WERI-Rb-1 (cell line): ENCODE data around the gene SIGLEC12.

ENCODE experiments used
- DNase-seq: peaks from one replicate; pipeline ENCODE4 v3.0.0-alpha.2; 2020
- H3K27ac ChIP-seq: fragments of 250-450 bp; sonication (Bioruptor Pico); 2 replicates; pipeline ENCODE4 v1.5.1; 2020; ENCODE audit warnings: mild to moderate bottlenecking, moderate library complexity
- H3K27me3 ChIP-seq: fragments of 250-450 bp; sonication (Bioruptor Pico); 2 replicates; pipeline ENCODE4 v1.5.1; 2021; ENCODE audit warnings: mild to moderate bottlenecking, low read depth, moderate library complexity; ENCODE audit not compliant: insufficient read depth, severe bottlenecking
- H3K36me3 ChIP-seq: fragments of 250-450 bp; sonication (Bioruptor Pico); 2 replicates; pipeline ENCODE4 v1.5.1; 2020; ENCODE audit warnings: mild to moderate bottlenecking, moderate library complexity
- H3K4me3 ChIP-seq: 2 replicates; pipeline ENCODE4 v1.5.1; 2011; ENCODE audit warnings: low read depth, mild to moderate bottlenecking, control low read depth, low read length
- H3K9me3 ChIP-seq: fragments of 250-450 bp; sonication (Bioruptor Pico); 2 replicates; pipeline ENCODE4 v1.5.1; 2021; ENCODE audit warnings: mild to moderate bottlenecking, moderate library complexity; ENCODE audit not compliant: severe bottlenecking
- TF ChIP-seq, protein P1 (sequence below): IDR thresholded peaks from 2 replicates; pipeline ENCODE4 v1.5.1; 2011; ENCODE audit warnings: low read depth, mild to moderate bottlenecking, control low read depth, inconsistent platforms, low read length

Gene SIGLEC12

DNA sequence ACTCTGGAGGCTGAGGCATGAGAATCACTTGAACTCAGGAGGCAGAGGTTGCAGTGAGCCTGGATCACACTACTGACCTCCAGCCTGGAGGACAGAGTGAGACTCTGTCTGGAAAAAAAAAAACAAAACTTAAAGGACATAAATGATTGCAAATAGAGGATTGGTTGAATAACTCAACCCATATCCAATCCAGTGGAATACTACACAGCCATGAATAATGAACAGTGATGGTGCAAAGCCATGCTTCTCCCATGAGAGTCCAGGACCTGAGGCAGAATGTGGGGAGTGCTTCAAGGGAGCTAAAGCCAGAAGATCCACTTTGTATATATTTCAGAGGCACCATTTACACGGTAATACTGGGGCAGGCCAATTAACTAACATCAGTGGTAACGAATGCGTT, 25.4 kb downstream of the SIGLEC12 start:
- Histone ChIP-seq H3K27me3 (peaks cover 88% of the 10 kb centered on the region), H3K27ac (no peak overlapping the region), H3K9me3 (peaks cover 2% of the 10 kb centered on the region), H3K4me3 (no peak overlapping the region), H3K36me3 (no peaks in the 10 kb centered on the region)
- TF ChIP-seq, protein P1, sequence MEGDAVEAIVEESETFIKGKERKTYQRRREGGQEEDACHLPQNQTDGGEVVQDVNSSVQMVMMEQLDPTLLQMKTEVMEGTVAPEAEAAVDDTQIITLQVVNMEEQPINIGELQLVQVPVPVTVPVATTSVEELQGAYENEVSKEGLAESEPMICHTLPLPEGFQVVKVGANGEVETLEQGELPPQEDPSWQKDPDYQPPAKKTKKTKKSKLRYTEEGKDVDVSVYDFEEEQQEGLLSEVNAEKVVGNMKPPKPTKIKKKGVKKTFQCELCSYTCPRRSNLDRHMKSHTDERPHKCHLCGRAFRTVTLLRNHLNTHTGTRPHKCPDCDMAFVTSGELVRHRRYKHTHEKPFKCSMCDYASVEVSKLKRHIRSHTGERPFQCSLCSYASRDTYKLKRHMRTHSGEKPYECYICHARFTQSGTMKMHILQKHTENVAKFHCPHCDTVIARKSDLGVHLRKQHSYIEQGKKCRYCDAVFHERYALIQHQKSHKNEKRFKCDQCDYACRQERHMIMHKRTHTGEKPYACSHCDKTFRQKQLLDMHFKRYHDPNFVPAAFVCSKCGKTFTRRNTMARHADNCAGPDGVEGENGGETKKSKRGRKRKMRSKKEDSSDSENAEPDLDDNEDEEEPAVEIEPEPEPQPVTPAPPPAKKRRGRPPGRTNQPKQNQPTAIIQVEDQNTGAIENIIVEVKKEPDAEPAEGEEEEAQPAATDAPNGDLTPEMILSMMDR, result no peak
- no peak for DNase-seq

DNA sequence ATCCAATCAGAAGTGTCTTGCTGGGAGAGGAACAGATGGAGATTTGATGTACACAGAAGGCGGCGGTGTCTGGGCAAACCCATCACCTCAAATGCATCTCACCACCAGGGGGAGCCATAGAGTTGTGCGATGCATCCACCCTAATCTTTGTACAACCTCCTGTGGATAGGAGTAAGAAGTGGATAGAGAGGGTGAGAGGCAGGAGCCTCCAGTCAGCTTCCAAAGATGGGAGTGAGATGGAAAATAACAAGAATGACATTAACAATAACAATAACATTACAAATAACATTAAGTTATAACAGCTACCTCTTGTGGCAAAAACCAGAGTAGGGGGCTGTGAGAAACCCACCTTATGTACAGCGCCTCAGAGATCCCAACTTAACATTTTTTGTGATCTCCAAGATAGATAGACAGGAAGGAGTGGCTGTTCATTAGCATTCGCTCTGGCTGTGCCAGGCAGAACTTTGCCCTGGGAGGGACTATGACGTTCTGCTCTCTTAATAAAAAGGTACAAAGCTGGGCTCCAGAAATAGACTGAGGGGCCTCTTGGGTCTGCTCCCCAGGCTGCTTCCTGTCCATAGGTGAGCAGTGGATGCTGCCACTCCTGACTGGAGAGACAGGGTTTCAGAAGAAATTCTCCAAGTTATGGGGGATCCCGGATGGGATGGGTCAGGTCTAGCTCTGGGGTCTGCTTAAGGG, 28.4 kb downstream of the SIGLEC12 start:
- Histone ChIP-seq H3K4me3 (no peak overlapping the region), H3K36me3 (no peaks in the 10 kb centered on the region), H3K27ac (no peak overlapping the region), H3K27me3 (peaks cover 86% of the 10 kb centered on the region), H3K9me3 (peaks cover 2% of the 10 kb centered on the region)
- DNase-seq, result peak; percentile 89
- TF ChIP-seq, protein P1, result peak; percentile 71

DNA sequence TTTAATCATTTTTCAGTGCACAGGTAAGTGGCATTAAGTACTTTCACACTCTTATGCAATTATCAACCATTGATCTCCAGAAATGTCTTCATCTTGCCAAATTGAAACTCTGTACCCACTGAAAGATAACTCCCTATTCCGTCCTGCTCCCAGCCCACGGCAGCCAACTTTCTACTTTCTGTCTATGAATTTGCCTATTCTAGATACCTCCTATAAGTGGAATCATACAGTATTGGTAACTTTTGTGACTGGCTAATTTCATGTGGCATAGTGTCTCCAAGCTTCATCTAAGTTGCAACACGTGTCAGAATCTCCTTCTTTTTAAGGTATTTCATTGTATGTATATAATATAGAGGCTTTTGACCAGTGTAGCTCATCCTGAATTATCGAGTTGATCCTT, 29.0 kb downstream of the SIGLEC12 start:
- TF ChIP-seq, protein P1, result no peak

DNA sequence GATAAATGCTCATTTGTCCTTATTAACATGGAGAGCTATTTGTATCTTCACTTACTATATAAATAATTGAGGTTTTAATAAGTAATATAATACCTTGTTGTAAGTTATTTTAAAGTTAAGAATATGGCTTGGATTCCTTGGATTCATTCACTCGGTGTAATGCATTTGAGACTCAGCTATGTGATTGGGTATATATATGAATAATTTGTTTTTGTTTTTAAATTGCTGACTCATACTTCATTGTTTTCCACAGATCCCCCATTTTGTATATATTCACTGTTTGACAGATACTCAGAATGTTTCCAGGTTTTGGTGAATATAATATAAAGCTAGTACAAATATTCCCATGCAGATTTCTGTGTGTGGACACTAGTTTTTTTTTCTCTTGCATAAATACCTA, 30.1 kb downstream of the SIGLEC12 start:
- Histone ChIP-seq H3K36me3 (no peaks in the 10 kb centered on the region), H3K27ac (no peak overlapping the region), H3K4me3 (no peak overlapping the region), H3K27me3 (peaks cover 88% of the 10 kb centered on the region), H3K9me3 (peaks cover 2% of the 10 kb centered on the region)
- TF ChIP-seq, protein P1, result no peak
- no peak for DNase-seq

More for the DNA sequence above, 29.0 kb downstream of the SIGLEC12 start:
- Histone ChIP-seq H3K27ac (no peak overlapping the region), H3K9me3 (peaks cover 2% of the 10 kb centered on the region), H3K4me3 (no peak overlapping the region), H3K36me3 (no peaks in the 10 kb centered on the region), H3K27me3 (peaks cover 86% of the 10 kb centered on the region)
- DNase-seq, result no peak

DNA sequence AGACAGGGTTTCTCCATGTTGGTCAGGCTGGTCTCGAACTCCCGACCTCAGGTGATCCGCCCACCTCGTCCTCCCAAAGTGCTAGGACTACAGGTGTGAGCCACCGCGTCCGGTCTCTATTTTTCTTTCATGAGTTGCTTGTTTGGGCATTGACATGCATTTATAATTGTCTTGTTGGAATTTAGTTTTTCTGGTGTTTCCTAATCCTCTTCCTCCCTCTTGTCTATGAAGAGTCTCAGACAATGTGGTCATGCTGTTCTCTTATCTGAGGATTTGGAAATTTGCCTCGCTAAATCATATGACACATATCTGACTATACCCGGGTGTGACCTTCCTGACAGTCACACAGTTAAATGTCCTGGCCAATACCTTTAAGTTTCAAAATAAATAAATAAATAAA, 30.6 kb downstream of the SIGLEC12 start:
- DNase-seq, result no peak

More for the DNA sequence above, 30.6 kb downstream of the SIGLEC12 start:
- Histone ChIP-seq H3K27me3 (peaks cover 90% of the 10 kb centered on the region), H3K36me3 (no peaks in the 10 kb centered on the region), H3K27ac (no peak overlapping the region), H3K4me3 (no peak overlapping the region), H3K9me3 (no peaks in the 10 kb centered on the region)
- TF ChIP-seq, protein P1, result no peak
